CD4-positive, alpha-beta T cell treated with Interleukin-1 beta for 1 hour (primary cell): Measurements from ENCODE around the gene SPARCL1.

ENCODE experiments used
- DNase-seq, 2 donors: peaks; one replicate each; pipeline ENCODE4 v3.0.0-alpha.2; 2020 to 2022

The SPARCL1 gene

DNA sequence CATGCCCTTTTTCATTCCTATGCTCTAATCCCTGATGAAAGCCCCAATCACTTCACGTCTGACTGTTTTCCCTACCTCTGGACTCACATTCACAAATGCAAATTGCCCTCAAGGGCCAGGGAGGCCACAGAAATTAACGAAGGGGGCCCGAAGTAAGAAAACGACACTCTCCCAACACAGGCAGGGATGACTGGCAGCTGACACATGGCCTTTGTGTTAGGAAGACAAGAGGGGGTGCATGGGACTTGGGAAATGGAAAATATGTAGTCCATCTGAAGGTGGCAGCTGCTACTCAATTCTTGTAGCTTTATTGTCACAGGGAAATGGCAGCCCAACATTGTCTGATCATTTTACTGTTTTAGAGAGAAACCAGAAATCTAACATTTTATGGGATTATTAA, 12.3 kb upstream of the SPARCL1 start:
- DNase-seq = no peak

DNA sequence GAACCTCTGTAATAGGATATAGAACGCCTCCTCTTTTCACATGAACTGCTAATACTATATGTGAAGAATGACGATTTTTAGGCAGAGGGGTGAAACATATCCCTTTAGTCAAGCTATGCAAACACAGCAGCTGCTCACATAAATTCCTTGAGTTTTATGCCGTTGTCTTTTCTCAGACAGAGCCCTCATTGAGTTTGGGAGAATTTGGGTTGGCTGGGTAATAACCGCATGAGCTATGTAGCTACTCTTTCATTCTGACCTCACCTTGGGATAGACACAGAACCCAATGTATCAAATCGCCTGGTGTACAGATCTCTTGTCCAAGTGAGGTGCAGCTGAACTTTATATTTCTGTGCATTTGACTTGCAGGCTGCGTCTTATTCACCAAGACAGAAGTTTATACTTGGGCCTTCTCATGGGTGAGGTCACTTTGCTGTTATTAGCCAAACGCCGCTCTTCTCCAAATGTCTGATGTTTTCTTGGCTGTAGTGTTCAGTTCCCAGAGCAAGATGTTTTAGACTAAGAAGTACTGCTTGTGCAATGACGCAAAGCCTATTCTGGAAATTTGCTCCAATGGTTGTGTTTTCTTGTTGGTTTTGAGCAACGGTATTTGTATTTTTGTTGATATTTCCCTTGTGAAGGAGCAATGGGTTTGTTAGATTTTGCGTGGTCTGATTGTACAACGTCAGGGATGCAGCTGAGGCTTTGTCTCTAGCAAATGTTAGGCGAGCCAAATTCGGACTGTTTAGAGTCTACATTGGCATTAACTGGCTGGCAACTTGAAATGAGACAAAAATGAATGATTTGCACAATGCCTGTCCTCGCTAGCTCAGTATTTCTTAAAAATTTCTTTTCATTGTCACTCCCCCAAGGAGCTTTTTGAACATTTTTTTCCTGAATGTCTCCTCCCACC, 11.2 kb upstream of the SPARCL1 start:
- no peak for DNase-seq

DNA sequence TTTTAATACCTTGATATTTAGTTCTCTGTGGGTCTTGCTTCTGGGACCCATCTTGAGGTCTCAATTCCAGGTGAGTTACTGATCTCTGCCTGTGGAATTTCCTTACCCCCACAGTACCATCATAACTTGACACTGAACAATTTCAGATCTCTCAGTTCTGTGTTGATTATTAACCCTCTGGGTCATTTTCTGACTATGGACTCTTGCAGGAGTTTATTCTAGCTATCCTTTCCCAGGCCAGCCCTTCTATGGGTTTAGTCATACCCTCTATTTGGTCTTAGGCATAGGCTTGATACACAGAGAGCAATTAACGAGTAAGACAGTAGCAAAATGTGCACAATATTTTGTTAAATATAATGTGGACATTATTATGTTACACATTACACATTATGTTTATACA, 3.7 kb upstream of the SPARCL1 start:
- DNase-seq = no peak

DNA sequence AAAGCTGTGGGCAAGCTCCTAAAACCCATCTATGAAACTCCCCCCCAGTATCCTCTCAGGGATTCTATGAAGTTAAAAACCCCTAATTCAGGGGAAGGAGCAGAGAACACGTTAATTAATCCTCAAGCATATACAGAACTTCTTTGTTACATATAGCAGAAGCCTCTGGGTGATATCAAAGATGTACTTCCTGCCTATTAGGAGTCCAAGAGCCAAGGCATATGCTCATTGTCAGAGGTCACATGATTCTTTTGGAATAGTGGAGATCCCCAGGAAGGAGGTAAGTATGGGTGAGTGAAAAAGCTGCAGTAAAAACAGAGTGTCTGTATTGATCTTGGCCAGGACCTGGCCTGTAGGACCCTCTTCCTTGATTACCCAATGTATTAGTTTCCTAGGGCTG, 2.9 kb upstream of the SPARCL1 start:
- no peak for DNase-seq

DNA sequence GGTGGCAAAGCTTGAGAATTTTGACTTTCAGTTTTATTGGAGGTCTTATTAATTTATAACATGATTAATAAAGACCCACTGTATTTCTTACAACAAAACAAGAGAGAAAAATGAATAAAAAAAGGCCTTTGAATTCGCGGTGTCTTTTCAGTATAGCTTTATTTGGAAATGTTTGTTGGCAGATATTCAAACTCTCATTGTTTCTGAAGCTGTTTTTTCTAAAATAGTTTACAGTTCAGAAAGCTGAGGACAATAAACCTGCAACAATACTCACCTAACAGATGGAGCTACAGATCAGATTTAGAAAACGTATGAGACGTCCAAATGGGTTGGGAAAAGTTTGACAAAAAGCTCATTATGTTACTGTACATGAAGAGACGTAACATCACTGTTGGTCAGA, 2.4 kb upstream of the SPARCL1 start:
- no peak for DNase-seq

DNA sequence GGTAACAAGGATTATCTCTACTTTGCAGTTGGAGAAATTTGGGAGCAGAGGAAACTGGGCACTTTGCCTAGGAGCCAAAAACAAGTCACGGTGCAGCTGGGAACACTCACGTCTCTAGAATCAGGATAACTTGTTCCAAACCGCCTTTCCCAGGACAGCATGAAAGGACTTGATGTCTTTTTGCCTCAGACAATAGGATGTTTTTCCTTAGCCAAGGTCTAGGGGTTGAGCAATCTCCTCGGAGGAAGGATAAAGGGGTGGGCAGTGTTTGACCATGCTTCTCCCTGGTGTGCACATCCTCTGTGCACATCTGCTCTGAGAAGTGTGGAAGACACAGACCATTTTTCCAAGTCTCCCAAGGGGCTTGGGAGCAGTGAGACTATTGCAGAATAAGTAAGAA, 1.7 kb upstream of the SPARCL1 start:
- no peak for DNase-seq

DNA sequence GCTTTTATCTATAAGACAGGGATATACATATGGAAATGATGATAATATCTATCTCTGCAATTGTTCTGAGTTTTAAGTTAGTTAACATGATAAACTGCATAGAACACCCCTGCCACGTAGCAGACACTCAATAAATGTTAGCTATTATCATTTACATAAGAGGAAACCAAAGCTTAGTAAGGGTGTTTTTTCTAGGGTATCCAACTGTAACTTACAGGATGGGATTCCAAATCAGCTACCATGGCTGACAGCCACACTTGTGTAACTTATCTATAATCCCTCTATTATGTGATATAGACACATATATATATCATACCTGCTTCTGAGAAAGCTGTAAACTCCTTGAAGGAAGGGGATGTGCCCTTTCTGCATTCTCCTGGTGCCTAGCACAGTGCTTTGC, 1.1 kb upstream of the SPARCL1 start:
- DNase-seq = no peak

DNA sequence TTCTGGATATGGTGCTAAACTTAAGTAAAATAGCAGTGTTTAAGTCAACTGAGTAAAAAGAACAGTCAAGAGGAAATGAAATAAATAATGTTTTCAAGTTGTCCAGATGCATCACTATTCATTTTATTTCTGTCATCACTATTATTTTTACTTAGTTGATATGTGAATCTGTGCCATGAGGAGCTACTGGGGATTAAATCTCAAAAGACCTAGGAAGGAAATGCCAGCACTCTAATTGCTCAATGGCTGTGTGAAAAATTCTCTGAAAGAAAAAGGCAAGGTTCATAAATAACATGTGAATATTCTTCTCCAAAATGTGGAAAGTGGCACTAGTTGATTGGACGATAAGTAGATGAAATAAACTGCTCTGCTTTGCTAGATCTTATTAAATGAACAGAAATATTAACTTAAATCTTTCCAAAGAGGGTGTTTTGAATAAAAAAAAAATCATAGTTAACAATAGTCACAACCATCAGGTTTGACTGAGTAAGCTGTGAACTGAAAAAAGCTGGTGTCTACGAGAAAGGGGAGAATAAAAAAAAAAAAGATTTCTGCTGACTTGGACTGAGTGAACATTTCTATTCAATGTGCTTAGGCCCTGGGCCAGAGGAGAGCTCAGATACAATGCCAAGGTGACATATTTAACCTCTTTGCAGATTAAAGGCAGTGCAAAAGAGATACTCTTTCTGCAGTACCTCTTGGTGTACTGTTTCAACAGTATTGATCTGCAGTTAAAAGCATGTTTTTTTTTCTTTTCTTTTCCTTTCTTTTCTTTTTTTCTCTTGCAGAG, 1.6 kb downstream of the SPARCL1 start:
- no peak for DNase-seq

DNA sequence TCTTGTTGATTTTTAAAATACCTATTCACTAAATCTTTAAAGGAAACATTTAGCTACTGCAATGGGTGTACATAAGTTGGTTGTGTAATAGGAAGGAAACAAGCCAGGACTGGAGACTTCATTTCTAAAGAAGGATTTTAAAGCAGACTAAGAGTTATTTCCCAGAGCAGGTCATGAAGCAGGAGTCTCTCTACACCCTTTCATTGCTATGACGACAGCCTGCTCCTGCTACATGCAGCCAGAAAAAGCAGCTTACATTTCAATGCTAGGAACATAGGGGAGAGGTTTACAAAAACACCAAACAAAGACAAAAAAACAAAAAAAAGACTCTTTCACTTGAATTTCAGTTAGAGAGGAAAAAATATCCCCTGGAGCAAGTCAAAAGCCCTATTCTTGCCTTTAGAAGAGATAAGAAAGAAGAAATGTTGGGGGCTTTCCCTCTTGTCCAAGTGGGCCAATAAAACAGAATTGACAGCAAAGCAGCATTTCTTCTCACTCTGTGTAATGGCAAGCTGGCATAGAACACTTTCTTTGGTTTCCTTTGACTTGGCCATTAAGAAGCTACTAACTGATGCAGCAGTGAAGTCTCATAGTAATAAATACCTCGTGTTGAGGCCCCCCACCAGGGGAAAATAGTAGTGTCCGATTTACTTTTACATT, 3.4 kb downstream of the SPARCL1 start:
- no peak for DNase-seq

DNA sequence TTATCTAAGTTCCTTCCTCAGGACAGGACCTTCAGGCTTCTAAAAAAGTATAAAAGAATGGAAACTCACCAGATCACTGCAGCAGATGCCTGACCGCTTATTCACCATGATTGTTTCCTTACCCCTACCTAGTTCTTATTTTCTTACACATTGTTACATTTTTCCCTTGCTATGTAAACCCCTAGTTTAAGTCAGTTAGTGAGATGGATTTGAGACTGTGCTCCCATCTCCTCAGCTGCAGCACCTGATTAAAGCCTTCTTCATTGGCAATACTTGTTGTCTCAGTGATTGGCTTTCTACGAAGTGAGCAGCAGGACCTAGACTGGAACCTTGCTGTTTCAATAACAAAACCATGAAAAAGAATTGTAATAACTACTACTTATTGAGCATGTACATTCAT, 4.7 kb downstream of the SPARCL1 start:
- DNase-seq = no peak

DNA sequence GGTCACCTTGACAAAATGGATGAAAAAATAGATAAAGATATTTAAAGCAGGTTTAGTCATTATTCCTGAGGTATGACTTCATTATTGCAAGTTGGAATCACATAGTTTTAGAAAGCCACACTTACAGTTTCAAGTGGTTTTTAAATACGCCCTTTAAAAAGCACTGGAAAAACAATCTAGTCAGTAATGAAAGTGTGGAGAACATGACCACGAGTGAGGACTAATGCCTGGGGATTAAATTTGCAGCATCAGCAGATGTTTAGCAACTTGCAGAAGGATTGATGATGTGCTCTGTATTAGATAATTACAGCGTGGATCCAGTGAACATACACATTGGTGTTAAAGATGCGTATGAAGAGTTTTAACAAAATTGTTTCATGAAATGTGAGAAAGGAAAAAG, 5.9 kb downstream of the SPARCL1 start:
- no peak for DNase-seq

DNA sequence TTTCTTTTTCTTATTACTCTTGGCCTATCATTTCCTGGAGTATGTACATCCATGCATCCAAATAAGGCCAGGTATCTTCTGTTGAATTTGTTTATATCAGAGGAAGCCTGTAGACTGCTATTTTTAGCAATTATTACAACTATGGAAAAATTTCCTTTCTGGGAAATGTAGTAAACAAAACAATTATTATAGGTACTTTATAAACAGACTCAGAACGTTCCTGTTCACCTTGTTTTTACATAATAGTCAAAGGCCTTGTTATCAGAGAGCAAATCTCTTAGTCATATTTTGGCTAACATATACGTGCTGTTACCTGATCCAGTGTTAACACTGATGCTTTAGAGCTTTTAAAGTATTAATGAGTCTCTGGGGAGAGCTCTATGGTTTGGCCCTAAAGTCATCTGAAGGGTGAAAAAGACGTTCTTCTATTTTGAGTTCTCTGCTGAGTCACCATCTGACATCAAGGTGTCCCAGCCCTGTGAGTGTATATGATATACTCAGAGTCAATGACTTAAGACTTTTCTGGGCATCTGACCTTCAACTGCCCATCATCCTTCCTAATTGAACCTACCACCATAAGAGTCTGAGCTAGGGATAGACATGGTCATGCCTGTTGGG, 7.3 kb downstream of the SPARCL1 start:
- no peak for DNase-seq

DNA sequence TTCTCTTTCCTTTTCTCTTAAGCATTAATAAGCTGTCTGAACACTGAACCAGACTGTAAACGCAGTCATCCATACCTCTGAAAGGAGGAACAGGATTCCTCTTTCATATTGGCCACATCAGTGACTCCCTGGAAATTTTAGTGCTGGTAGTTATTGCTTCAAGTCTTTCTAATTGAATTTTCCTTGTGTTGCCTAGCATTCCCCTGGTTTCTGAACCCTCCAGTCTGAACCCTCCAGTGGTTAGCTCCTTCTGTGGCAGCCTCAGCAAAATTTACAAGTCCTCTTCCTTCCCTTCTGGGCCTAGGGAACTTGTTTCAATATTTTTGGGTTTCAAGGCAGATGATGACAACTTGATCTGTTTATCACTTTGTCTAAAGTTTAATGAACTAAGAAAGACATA, 7.9 kb downstream of the SPARCL1 start:
- no peak for DNase-seq

DNA sequence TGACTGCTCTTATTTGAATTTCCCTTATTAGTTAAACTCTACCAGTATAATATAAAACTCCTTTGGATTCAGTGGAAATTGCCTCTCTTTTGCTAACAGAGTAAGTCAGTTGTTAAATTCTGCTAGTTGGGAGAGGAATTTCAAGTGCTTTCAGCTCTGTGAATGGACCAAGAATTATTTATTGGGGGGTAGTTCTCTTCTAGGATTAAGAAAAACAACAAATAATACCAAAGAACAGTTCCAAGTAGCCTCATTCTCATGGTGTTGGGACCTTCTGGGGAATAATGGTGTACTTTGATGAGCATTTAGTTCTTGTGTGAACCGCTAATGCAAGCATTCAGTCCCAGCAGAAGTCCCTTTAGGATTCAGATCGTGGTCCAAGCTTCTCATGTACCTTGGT, 11.6 kb downstream of the SPARCL1 start:
- no peak for DNase-seq

DNA sequence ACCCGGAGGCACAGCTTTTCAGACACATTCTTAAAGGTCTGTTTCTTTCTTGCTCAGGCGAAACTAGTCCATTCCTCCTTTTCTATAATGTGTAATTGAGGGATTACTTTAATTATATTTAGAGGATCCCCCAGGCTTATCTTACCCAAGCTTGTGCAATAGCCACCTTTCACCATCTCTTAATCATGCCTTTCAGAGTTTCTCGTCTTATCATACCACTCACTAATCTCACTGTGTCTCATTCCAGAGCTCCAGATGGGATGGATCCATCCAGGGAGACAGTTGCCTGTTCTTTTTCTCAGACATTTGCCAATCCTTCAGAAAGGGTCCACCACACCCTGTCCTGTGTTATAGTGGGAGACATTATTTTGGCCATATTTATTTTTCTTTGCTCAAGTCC, 12.5 kb downstream of the SPARCL1 start:
- no peak for DNase-seq

DNA sequence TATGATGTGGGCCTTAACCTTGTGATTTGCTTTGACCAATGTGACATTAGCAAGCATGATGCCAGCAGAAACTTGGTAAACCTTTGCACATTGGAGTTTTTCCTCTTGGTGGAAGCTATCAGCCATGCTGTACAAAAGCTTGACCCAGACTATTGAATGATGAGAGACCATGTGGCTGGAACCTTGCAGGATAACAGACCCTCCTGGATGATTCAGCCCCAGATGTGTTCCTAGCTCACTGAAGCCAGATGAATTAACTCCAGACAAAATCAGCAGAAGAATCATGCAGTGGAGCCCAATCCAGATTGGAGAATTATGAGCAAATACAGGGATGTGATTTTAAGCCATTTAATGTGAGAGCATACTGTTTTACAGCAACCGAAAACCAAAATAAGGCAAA, 16.8 kb downstream of the SPARCL1 start:
- DNase-seq = no peak

DNA sequence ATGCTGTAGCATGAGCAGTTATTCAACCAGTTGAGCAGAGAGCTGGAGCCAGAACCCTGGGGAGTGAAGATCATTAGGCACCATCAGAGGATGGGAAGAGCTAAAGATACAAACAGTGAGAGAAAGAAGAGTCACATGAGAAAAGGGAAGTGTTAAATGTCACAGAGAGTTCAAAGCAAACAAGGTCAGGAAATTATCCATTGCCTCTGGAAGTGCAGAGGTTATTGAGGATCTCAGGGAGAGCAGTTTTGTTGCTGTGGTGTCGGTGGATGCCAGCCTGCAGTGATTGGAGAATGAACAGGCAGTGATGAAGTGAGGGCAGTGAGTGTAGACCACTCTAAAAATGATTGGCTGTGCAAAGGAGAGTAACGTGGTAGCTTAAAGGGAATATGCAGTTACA, 17.7 kb downstream of the SPARCL1 start:
- no peak for DNase-seq

DNA sequence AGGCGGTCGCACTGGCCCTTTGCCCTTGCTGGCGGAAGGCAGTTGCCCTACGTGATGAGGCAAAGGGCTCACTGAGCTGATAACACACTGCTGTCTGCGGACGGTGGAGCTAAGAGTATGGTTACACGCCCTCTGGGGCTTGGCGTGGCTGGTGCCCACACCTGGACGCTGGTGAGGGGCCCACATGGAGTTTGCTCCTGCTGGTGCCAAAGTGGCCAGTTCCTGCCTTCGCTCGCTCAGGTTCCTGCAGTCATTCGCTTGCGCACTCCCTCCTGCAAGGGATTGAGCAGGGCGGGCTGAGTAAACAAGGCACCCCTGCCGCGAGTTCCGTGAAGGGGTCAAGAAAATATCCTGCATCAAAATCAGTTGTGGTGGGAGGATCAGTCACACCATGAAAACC, 18.4 kb downstream of the SPARCL1 start:
- DNase-seq = no peak

DNA sequence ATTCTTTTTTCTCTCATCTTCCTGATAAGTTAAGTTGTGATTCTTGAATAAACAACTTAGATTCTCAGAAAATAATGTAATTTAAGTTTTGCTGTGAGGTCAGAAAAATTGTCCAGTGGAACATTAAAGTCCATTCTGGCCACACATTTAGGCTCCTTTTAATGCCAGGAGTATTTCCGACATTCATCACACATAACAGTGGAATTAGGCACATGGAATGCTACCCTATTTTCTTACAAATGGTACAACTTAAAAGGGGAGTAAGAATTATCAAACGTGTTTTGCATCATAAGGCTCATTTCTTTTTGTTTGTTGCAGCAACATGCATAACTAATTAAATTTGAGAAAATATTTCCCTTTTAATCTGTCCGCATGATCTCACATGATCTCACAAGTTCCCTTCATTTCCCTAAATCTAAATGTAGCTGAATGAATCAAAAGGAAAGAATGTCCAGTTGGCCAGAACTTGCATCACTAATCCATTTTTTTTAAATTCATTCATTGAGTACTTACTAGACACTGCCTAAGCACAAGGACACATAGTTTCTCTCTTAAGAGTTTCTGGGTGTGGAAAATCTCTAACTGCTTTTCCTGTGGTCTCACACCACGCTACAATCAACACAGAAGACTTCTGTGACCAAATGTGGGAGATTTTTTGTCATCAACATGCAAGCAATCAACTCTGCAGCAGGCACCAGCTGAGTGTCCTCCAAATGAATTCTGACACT, 22.0 kb downstream of the SPARCL1 start:
- no peak for DNase-seq

DNA sequence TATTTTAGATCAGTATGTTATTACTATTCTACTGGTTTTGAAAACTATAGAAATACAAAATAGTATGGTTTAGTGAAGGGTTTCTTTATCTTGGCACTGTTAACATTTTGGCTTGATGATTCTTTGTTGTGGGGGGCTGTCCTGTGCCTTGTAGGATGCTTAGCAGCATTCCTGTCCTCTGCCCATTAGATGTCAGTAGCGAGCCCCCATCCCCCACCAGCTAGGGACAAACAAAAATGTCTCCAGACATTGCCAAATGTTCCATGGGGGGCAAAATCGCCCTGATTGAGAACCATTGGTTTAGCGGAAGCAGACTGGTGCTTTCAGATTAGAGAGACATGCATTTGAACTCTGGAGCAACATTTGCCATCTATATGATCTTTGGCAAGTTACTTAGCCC, 23.3 kb downstream of the SPARCL1 start:
- DNase-seq = no peak

DNA sequence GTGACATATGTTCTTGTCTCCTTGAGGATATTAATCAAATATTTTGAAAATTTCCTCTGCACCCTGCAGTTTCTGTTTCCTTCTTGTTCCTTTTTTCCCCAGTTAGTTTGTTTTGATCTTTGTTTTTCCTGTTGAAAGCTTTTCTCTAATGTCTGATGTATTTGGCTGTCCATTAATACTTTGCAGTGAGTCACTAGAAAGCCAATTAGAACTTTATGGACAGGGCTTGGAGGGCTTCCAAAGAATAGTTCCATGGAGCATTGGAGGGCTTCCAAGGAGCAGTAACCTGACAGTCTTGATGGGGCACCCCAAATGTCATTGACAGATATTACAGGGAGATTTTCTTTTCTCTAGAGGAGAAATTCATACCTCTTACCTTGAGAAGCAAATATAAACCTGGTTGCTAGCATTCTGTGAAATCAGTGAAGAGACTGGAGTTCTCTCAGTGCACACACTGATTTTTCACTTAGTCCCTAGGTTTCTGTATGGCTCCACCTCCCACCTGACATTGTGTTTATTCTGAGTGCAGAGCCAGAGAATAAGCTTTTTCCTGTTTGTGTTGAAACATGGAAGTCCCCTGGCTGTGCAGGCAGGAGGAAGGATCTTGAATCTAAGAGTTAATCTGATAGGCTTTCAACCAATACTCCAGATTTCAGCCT, 26.5 kb downstream of the SPARCL1 start:
- no peak for DNase-seq

DNA sequence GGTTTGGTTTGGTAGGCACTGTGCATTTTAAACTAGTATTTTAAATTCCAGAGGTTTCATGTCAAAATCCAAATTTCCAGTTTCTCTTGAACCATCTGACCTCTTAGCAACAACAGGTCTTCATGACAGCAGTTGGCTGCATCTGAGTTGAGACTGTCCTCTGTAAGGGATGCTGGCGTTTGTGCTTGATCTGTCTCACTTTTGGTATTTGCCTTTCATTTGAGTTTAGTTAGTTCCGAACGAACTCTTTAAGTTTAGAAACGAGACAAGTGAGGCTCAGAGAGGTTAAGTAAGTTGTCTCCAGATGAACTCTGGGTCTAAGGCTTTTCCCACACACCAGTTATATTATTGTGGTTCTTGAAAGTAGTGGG, 29.1 kb downstream of the SPARCL1 start:
- no peak for DNase-seq
